GM21447 (cell line): Measurements from ENCODE around the gene GREB1.

ENCODE experiments used
- ATAC-seq: cut with Tn5 transposase; IDR thresholded peaks from one replicate; pipeline ENCODE4 v1.9.1; 2021; ENCODE audit not compliant: unreplicated experiment

The GREB1 gene

DNA sequence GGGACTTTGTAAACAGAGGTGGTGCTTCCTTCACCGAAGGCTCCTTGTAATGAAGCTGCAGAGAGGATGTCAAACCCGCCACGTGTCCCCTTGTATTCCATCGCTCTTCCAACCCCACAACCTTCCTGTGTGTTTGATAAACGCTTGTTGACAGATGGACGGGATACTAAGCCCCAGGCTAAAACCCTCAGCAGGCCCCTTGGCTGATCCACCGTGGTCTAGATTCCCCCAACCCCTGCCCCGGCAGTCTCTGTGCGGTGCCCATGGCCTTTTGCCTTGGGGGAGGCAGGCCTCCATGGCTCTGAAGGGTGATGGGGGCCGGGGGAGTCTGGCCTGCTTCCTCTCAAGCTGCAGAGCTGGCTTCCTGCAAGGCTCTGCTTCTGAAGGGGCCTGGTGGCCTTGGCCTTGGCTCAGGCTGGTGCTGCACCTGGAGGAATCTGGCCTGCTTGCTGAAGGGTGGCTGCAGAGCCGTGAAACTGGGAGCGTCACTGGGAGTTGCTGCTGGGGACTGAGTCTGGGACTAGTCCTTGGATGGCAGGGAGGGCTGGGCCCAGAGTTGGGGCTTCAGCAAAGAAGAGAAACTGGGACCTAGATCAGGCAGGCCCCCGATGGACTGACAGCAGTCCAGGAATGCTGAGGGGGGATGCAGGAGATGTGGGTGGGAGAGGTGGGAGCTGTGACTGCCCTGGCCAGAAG is 145.8 kb downstream of the GREB1 start:
- ATAC-seq: no peak

DNA sequence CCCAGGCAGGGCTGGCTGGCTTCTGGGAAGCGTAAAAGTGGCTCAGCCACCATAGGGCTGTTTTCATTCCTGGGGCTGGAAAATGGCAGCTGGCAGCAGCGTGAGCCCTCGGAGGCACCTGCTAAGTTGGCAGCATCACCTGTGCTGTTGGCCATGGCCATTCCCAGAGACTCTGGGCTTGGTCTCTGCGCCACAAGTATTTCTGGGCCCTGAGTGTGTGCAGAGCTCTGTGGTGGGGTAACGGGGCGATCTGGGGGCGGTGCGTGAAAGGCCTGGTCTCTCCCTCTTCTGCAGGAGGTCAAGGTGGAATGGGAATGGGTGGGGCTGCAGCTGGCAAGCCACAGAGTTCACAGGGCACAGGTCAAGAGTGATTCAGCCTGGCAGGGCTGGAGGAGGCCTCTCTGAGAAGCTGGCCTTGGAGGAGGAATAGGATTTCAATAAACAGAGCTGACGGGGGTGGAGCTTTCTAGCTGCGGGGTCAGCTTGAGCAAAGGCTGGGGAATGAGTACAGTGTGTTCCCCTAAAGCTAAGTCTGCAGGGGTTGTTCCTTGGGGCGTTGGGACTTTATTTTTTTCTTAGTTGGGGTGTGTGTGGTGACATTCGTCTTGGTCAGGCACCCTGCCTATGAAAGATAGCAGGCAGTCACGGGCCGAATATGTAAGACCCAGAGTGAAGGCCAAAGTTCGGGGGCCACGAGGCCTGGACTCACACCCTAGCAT is 146.5 kb downstream of the GREB1 start:
- ATAC-seq: no peak

DNA sequence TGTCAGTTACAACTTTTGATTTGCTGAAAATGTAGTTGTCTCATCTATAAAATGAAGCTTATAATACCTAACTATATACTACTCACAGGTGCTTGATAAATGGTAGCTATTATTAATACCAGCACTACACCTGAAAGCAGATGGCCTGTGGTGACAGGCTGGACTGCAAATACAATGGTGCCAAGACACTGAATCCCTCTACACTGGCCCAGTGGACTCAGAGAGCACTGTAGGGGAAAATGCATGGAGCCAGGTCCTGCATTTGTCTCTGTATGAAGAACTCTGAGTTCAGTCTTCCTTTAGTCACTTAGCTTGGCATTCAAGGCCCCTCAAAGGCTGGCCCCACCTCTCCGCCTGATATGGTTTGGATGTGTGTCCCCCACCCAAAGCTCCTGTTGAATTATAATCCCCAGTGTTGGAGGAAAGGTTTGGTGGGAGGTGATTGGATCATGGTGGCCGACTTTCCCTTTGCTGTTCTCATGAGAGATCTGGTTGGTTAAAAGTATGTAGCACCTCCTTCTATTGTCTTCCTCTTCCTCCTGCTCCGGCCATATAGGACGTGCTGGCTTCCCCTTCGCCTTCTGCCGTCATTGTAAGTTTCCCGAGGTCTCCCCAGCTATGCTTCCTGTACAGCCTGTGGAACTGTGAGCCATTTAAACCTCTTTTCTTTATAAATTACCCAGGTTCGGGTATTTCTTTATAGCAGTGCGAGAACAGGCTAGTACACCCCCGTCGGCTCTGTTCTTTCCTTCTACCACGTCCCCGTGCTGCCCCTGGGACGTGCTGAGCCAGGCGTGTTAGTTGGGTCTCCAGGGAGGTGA is 147.3 kb downstream of the GREB1 start:
- no peak for ATAC-seq

DNA sequence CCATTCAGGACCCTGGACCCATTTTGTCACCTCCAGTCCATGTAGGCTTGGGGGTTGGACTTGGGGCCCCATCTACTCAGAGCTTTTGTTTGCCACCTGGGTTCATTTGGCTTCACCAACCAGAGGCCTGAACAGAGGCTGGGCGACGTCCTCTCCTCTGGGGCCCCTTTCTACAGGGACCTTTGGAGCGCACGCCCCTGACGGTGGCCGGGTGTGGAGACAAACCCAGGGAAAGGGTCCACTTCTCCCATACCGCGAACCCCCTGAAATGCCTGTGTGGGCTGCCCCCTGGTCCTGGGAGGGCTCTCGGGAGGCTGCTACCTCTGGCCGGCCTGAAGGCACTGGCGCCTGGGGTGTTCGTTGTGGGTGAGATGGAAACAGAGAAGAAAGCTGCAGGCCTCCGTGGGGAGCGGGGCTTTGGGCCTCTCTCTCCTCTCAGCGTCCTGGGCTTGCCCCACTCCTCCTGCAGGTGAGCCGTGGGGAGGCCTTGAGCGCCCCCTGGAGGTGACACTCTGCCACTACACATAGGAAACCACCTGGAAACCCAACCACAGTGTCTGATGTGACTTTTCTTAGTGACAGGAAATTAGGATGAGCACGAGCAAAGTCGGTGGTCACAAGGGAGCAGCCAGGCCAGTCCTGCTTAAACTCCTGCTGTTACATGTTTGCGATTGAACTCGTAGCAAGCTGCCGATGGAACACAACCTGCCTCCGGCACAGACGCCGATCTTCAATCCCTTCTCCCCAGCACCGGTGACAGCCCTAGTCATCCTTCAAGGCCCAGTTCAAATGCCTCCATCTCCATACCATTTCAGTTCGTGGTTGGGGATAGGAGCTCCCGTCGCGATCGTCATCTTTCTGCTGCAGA is 148.1 kb downstream of the GREB1 start:
- ATAC-seq: no peak

DNA sequence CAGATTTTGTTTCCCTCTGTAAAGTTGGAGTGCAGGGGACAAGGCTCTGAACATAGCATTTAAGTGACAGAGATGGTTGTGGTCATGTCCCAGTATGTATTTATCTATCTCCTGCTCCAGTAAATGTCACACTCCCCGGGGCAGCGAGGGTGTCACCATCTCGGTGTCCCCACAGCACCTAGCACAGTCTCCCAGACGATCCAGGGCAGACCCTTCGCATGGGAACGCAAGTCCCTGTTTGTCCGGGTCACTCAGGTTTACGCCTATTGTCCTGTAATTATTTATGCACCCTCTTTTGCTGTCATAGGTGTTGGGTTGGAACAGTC is 148.7 kb downstream of the GREB1 start:
- no peak for ATAC-seq

DNA sequence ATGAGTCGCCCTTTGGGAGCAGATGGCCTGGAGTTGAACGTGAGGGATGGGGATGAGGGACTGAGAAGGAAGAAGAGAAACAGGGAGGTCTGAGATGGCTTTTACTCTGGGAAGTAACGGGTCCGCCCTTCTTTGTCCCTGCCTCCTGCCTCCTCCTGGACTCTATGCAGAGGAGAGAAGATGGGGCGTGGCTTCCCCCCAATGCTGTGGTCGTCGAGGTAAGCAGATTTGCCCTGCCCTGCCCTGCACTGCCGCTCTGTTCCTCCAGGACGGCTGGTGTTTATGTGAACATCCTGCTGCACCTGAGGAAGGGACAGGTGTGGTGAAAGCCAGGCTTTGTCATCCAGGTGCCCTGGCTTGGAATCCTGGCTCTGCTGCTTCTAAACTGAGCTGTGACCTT is 149.6 kb downstream of the GREB1 start:
- no peak for ATAC-seq

DNA sequence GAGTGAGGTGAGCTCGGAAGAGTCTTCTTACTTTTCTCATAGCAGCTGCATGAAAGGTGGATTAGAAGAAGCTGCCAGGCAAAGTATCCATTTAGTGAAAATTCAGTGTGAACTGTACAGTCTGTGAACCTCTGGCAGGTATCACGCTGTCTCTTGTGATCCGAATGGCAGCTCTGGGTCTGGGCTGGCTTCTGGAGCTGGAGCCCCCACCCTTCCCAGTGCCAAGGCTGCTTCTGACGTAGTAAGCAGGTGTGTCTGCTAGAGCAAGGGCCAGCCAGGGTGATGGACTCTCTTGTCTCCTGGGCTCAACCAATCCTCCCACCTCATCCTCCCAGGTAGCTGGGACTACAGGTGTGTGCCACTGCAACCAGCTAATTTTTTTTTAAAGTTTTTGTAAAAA is 150.1 kb downstream of the GREB1 start:
- no peak for ATAC-seq

DNA sequence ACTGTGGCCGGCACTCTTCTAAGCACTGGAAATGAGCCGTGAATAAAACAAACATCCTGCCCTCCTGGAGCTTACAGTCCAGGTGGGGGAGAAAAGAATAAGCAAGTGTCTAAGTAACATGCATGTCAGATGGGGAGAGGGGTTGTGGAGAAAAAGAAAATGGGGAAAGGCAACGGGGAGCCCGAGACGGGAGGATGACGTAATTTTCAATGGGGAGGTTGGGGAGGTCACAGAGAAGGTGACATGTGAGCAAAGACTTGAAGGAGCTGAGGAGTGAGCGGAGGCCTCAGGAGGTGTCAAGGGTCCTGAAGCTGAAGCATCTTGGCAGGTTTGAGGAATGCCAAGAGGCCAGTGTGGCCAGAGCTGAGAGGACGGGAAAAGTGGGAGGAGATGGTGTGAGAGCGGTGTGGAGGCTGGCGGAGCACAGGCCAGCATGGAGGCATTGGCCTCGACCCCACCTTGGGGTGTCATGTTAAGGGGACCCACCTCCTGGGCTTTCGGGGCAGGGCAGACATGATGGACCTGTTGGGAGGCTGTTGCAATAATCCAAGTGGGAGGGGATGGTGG is 151.1 kb downstream of the GREB1 start:
- ATAC-seq: no peak

DNA sequence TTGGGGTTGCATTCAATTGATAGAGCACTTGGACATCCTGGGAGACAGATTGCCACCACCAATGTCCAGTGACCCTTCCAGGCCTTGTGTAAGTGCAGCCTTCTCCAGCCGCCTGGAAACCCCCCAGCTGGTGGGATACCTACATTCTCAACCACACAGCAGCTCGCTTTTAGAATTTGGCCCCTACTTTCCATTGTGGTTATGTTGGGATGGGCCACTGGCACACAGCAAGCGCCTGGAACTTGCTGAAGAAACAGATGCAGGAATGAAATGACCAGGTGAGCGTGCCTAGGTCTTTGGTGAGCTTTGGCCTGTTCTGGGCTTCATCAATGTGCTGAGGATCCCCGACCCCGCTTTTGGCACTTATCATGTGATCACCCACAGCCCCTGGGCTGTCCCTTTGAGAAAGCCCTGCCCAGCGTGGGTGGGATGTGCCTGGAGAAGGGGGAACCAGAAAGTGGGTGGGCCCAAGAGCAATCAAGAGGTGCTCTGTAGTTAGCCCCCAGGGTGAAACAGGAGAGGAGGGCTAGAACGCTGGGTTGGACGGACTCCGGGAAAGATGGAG is 152.1 kb downstream of the GREB1 start:
- ATAC-seq: no peak

DNA sequence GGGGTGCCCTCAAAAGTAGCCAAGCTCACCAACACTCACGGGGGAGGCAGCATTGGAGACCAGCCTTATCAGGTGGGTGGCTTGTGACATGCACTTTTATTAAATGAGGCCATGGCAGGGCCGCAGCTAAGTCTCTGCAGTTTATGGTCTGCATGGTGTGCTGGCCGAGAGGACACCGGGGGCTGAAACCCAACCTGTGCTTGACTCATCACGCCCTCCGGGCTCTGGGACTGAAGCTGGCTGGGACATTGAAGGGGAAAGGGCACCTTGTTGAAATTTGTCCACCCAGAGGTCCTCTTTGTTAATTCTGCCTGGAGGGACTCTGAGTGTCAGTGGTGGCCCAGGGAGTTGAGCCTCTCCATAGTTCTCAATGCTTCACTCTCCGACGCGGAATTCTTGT is 153.9 kb downstream of the GREB1 start:
- ATAC-seq: no peak

DNA sequence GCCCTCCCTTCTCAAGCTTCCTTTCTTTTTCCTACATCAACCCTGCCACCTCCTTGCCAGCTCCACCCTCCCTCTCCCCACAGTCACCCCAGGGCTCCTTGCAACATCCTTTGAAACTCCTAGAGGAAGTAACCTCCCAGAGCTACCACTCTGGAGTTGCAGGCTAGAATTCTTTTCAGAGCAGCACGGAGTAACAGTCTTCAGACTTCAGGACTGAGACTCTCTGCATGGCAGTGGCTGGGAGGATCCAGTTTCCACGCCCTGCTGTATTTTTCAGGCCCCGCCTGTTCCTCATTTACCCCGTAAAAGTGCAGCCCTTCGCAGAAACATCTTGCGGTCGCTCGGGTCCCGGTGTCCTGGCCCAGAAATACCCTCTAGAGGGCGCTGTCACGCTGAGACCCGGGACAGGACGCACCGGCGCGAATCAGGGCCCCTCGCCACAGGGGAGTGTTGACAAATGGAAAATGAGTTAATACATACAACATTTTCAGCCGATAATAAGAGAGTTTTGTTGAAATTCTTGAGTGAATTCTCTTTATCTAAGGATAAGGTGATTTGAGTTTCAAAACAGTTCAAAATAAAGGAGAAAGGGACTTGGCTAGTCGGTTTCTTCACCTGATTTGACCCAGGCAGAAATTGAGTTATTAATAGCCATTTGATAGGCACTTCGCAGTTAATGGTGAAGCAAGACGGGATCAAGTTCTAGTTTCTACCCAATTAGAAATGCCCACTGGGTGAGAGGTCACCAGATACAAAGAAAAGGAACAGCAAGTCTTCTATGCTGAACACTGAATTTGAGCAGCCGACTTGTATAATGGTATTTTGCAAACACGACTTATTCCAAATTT is 154.6 kb downstream of the GREB1 start:
- peak; percentile 81 for ATAC-seq

DNA sequence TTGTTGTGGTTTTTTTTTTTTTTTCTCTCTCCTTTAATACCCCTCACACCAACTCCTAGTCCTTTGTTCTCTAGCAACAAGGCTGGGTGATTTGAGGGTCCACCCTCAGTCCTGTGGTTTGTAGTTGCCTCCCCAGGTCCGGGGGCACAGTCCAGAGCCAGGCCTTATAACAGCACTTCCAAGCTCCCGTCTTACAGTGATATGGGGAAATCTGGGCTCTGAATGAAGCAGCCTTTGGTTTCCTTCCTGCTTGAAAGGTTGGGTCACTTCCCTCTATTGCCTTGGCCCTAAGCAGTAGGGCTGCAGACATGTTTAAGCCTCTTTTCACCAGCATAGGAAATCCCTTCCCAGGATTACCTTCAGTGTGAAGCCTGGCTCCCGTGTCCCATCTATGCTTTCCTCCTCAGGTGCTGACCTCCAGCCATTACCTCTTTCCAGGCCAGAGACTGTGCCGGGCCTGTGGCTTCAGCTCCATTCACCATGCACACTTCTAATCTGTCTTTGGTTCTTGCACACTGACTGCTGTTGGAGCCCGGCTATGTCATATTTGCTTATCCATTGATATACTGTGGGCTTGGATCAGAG is 157.3 kb downstream of the GREB1 start:
- ATAC-seq: no peak
